ENCODE measurements around the gene PANX2.

PANX2 gene

DNA sequence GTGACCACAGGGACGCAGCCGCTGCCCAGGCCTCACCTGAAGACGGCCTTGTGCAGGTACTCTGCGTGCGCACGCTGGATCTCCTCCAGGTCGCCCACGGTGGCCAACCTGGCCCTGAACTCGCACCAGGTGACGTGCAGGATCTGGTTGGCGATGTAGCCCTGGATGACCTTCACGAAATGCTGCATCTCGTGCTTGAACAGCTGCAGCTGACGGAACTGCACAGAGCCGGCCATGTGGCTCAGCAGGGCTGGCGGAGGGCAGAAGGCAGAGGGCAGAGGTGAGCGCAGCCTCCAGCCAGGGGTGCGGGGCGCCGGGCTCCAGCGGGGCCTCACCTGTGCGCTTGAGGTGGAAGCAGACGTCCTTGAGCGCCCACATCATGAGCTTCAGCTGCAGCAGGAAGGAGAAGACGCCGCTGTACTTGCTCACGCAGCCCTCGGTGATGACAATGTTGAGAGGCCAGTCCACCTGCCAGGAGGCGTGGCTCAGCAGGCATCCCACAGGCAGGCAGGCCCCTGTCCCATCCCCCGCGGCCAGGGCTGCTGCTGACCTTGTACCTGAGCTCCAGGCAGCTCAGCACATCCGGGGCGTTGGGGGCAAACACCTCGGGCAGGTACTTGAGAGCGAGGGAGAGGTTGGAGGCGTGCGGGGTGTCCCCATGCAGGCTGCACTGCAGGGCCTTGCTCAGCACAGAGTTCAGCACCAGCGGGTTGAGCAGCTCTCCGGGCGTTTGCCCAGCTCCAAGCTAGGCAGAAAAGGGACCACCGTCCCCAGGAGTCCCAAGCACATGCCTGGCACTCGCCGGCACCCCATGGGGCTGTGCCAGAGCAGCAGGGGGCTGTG, 47.8 kb downstream of the PANX2 start:
- Mint-ChIP-seq H3K27me3 (ENCODE audit: low read depth) (no peaks in the 10 kb centered on the region), H3K36me3 (ENCODE audit: low read depth) (peaks cover 25% of the 10 kb centered on the region), H3K9me3 (no peaks in the 10 kb centered on the region), H3K27ac (no peak overlapping the region), H3K4me1 (peaks cover 5% of the 10 kb centered on the region), H3K4me3 (no peak overlapping the region)
- TF ChIP-seq, protein P1, sequence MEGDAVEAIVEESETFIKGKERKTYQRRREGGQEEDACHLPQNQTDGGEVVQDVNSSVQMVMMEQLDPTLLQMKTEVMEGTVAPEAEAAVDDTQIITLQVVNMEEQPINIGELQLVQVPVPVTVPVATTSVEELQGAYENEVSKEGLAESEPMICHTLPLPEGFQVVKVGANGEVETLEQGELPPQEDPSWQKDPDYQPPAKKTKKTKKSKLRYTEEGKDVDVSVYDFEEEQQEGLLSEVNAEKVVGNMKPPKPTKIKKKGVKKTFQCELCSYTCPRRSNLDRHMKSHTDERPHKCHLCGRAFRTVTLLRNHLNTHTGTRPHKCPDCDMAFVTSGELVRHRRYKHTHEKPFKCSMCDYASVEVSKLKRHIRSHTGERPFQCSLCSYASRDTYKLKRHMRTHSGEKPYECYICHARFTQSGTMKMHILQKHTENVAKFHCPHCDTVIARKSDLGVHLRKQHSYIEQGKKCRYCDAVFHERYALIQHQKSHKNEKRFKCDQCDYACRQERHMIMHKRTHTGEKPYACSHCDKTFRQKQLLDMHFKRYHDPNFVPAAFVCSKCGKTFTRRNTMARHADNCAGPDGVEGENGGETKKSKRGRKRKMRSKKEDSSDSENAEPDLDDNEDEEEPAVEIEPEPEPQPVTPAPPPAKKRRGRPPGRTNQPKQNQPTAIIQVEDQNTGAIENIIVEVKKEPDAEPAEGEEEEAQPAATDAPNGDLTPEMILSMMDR (IDR thresholded peaks at IDR 0.05; ENCODE audit: unreplicated experiment in 3 of 3): no peak

DNA sequence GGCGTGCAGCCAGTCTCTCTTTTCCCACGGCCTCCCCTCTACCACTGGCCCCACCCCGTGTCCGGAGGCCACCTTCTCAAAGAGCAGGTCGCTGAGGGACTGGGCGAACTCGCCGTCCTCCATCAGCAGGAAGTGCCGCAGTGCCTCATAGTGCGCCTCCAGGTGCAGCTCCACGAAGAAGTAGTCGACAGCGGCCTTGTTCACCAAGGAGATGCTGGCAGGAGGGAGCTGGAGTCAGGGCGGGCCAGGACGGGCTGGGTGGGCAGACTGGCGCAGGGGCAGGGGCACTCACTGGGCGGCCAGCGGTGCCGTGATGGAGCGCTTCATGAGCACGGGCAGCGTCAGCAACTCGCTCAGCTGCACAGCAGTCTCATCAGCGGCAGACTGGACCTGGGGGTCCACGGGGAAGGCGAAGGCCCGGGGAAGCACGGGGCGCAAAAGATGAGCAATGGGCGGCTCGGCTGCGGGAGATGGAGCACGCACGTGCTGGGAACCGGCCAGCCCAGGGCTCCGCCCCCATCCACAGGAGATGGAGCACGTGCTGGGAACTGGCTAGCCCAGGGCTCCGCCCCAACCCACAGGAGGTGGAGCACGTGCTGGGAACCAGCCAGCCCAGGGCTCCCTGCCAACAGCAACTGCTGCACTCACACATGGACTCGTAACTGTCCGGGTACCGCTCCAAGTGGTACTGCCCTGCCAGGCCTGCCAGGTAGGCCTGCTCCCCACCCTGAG, 48.6 kb downstream of the PANX2 start:
- no peak overlapping the region for H3K27ac Mint-ChIP-seq
- no peaks in the 10 kb centered on the region for H3K9me3 Mint-ChIP-seq
- peaks cover 23% of the 10 kb centered on the region for H3K36me3 Mint-ChIP-seq (ENCODE audit: low read depth)
- peaks cover 5% of the 10 kb centered on the region for H3K4me1 Mint-ChIP-seq
- TF ChIP-seq, protein P1 (IDR thresholded peaks at IDR 0.05; ENCODE audit: unreplicated experiment in 3 of 3): no peak
- no peaks in the 10 kb centered on the region for H3K27me3 Mint-ChIP-seq (ENCODE audit: low read depth)
- H3K4me3 Mint-ChIP-seq: no peak overlapping the region

DNA sequence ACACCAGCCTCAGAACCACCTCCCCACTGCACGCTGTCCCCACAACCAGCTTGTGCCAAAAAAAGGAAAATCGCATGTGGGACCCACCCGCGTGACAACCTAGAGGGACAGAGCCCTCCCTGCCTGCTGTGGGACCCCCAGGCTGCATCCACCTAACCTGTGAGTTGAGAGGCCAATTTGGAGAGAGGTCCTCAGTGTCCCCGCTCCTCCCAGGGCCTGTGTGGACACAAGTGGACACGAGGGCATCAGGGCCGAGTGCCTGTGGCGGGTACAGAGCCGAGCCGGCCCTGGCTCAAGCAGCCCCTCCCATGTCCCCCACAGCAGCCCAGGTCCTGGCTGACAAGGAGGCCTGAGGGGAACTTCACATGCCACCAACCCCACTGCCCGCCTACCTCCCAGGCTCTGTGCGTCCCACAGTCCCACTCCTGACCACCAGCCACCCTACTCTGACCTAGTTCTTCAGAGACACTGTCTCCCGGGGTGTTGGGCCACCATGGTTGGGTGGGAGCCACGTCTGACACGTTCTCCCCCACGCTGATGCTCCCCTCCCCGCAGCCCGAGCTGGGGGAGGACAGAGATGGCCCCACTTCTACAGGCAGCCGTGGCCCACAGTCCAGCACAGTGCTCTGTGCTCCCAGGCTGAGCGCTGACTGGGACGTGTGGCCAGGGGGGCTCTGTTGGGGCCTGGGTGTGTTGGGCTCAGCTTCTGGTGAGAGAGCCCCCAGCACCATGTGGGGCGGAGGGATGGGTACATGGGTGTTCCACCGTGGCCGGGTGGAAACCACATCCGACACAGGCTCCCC, 49.5 kb downstream of the PANX2 start:
- TF ChIP-seq, protein P1 (IDR thresholded peaks at IDR 0.05; ENCODE audit: unreplicated experiment in 3 of 3): no peak
- H3K27me3 Mint-ChIP-seq (ENCODE audit: low read depth): no peaks in the 10 kb centered on the region
- peaks cover 19% of the 10 kb centered on the region for H3K36me3 Mint-ChIP-seq (ENCODE audit: low read depth)
- H3K27ac Mint-ChIP-seq: no peak overlapping the region
- H3K4me3 Mint-ChIP-seq: no peak overlapping the region
- H3K4me1 Mint-ChIP-seq: peaks cover 1% of the 10 kb centered on the region
- no peaks in the 10 kb centered on the region for H3K9me3 Mint-ChIP-seq

DNA sequence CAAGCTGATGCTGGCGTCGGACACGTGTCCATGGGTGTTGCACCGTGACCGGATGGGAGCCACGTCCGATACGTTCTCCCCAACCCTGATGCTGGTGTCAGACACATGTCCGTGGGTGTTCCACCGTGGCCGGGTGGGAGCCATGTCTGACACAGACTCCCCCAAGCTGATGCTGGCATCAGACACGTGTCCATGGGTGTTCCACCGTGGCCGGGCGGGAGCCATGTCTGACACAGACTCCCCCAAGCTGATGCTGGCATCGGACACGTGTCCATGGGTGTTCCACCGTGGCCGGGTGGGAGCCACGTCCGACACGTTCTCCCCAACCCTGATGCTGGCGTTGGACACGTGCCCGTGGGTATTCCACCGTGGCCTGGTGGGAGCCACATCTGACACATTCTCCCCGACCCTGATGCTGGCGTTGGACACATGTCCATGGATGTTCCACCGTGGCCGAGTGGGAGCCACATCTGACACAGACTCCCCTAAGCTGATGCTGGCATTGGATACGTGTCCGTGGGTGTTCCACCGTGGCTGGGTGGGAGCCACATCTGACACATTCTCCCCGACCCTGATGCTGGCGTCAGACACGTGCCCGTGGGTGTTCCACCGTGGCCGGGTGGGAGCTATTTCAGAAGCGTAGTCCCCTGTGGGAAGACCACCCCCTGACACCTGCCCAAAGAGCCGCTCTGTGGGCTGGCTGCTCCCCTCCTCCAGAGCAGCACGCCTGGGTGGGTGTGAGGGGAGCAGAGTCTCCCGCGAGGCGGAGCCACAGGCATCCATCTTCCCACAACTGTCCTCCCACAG, 50.3 kb downstream of the PANX2 start:
- H3K4me1 Mint-ChIP-seq: no peaks in the 10 kb centered on the region
- no peaks in the 10 kb centered on the region for H3K9me3 Mint-ChIP-seq
- H3K27ac Mint-ChIP-seq: no peak overlapping the region
- TF ChIP-seq, protein P1 (IDR thresholded peaks at IDR 0.05; ENCODE audit: unreplicated experiment in 3 of 3): no peak
- no peaks in the 10 kb centered on the region for H3K27me3 Mint-ChIP-seq (ENCODE audit: low read depth)
- H3K36me3 Mint-ChIP-seq (ENCODE audit: low read depth): peaks cover 21% of the 10 kb centered on the region
- H3K4me3 Mint-ChIP-seq: no peak overlapping the region
